Testis (tissue), 2 donors: ENCODE measurements around the gene PTPRN2.

Experiments
- CTCF ChIP-seq, 3 experiments: fragments of 450-650 bp in 2 of 3; fragments of 200-600 bp in 1 of 3; sonication (generic) in 1 of 3; IDR thresholded peaks; one replicate each; pipeline ENCODE4 v1.5.1; 2016 to 2019; ENCODE audit warnings: antibody characterized with exemption in 3 of 3, mild to moderate bottlenecking in 2 of 3, moderate library complexity in 1 of 3
- POLR2A ChIP-seq: fragments of 450-650 bp; IDR thresholded peaks from one replicate; pipeline ENCODE4 v1.6.1; 2017; ENCODE audit warnings: antibody characterized with exemption, mild to moderate bottlenecking, moderate library complexity

GRCh38 chr7:157574914-157575586, 1012.6 kb downstream of the PTPRN2 start:
- TF ChIP-seq CTCF (IDR thresholded peaks at IDR 0.05) (no peak), POLR2A (no peak)
